OCI-LY7 (cell line): Measurements from ENCODE around the gene SLC29A2. TPM values are rescaled to one million over a fixed set of nuclear protein-coding genes. Genes with fewer than 3 reads are reported as not detected.

Source experiments
- BruUV-seq: library from RNA; stranded (reverse); fragments of 400-500 nt; replicated peaks from 2 replicates; lab custom pipeline; 2021; lab: Mats Ljungman, UMichigan
- CTCF ChIA-PET: fragments of 300-600 bp; sonication (Branson Sonifier 250); formaldehyde crosslinking; loops from one replicate; lab custom pipeline; 2022; ENCODE audit warnings: antibody characterized with exemption; ENCODE audit not compliant: unreplicated experiment; lab: Charles Lee
- POLR2A ChIA-PET: fragments of 300-600 bp; sonication (Branson Sonifier 250); formaldehyde crosslinking; loops from one replicate; lab custom pipeline; 2022; ENCODE audit warnings: antibody characterized with exemption; lab: Charles Lee
- DNase-seq: peaks from one replicate; pipeline ENCODE4 v3.0.0-alpha.2; 2015; ENCODE audit warnings: low spot score
- H2AFZ ChIP-seq: fragments of 200-600 bp; sonication (generic), shearing (Covaris generic); 2 replicates; pipeline ENCODE4 v1.6.1; 2014; ENCODE audit warnings: mild to moderate bottlenecking, antibody characterized with exemption, low read length, moderate library complexity
- H3K27ac ChIP-seq: fragments of 200-600 bp; sonication (generic); 2 replicates; pipeline ENCODE4 v1.5.1; 2014; ENCODE audit warnings: mixed run types, low read depth, mild to moderate bottlenecking, moderate library complexity, low read length, inconsistent platforms; ENCODE audit not compliant: poor library complexity, severe bottlenecking
- H3K36me3 ChIP-seq: fragments of 200-600 bp; sonication (generic); 2 replicates; pipeline ENCODE4 v1.6.1; 2014; ENCODE audit warnings: mild to moderate bottlenecking, antibody characterized with exemption, low read length, moderate library complexity, mixed read lengths; ENCODE audit not compliant: insufficient read depth
- H3K4me1 ChIP-seq: fragments of 200-600 bp; sonication (generic); 2 replicates; pipeline ENCODE4 v1.5.1; 2014; ENCODE audit warnings: mild to moderate bottlenecking, low read length; ENCODE audit not compliant: insufficient read depth, poor library complexity, severe bottlenecking
- H3K4me2 ChIP-seq: fragments of 200-600 bp; sonication (generic); 2 replicates; pipeline ENCODE4 v1.6.1; 2014; ENCODE audit warnings: mild to moderate bottlenecking, low read length
- H3K4me3 ChIP-seq: fragments of 200-600 bp; sonication (generic); 2 replicates; pipeline ENCODE4 v1.5.1; 2014; ENCODE audit warnings: mild to moderate bottlenecking, low read depth, low read length; ENCODE audit not compliant: poor library complexity, severe bottlenecking
- H3K79me2 ChIP-seq: fragments of 200-600 bp; sonication (generic); 2 replicates; pipeline ENCODE4 v1.6.1; 2016; ENCODE audit warnings: low read depth, mild to moderate bottlenecking, low read length, moderate library complexity, mixed read lengths; ENCODE audit not compliant: insufficient read depth
- H3K9me2 ChIP-seq: fragments of 200-600 bp; sonication (generic); 2 replicates; pipeline ENCODE4 v1.6.1; 2016; ENCODE audit warnings: mild to moderate bottlenecking, low read length, mixed read lengths; ENCODE audit not compliant: insufficient read depth
- H3K9me3 ChIP-seq: fragments of 200-600 bp; sonication (generic); 2 replicates; pipeline ENCODE4 v1.6.1; 2014; ENCODE audit warnings: mild to moderate bottlenecking, mixed run types, low read length, mixed read lengths
- H4K20me1 ChIP-seq: fragments of 200-600 bp; sonication (generic); 2 replicates; pipeline ENCODE4 v1.6.1; 2014; ENCODE audit warnings: mild to moderate bottlenecking, antibody characterized with exemption, low read length, moderate library complexity, mixed read lengths; ENCODE audit not compliant: insufficient read depth
- CTCF ChIP-seq: fragments of 200-600 bp; sonication (generic); conservative IDR thresholded peaks from 2 replicates; pipeline ENCODE4 v1.5.1; 2014; ENCODE audit warnings: mild to moderate bottlenecking, antibody characterized with exemption, low read length, moderate library complexity, mixed read lengths
- EZH2phosphoT487 ChIP-seq: fragments of 200-600 bp; sonication (generic); IDR thresholded peaks from 2 replicates; pipeline ENCODE4 v1.6.1; 2018; ENCODE audit warnings: low read depth, borderline replicate concordance, mild to moderate bottlenecking, mixed run types, antibody characterized with exemption, low read length, moderate library complexity, mixed read lengths
- intact Hi-C: fragments of 100-400 bp; cut with micrococcal nuclease; formaldehyde crosslinking; loops from one replicate; pipeline ENCODE4 v1.10.0; 2022; ENCODE audit not compliant: unreplicated experiment
- total RNA-seq, 2 experiments: library from RNA; depleted of rRNA in 1 of 2; stranded (reverse); fragments of >200 nt in 1 of 2; shearing (Covaris generic) in 1 of 2; gene quantifications; 2 replicates each; pipeline ENCODE4 v1.2.3, GENCODE V29; 2014 to 2022

SLC29A2 gene
- total RNA-seq, 2 experiments from 2014 or later, result 33.6 to 56.4 TPM

- POLR2A ChIA-PET, result interaction anchor here (1.2 kb wide), 1 partner anchor 19 kb away, joined by 4 read pairs; no protein-coding TSS in a partner anchor
- no peaks in the 10 kb centered on the region for H4K20me1 ChIP-seq
- TF ChIP-seq CTCF (0 out of 2 replicates have a peak, but pooled peaks have one; percentile 12), EZH2phosphoT487 (no peak)
- intact Hi-C loops, result no loop called here
- CTCF ChIA-PET, result no interaction called here
- peaks cover 33% of the 10 kb centered on the region for H3K4me1 ChIP-seq
- H3K9me2 ChIP-seq, result no peaks in the 10 kb centered on the region
- H3K79me2 ChIP-seq, result no peaks in the 10 kb centered on the region
- no peaks in the 10 kb centered on the region for H3K9me3 ChIP-seq
- no peak overlapping the region for H2AFZ ChIP-seq
- H3K4me2 ChIP-seq, result no peak overlapping the region
- H3K4me3 ChIP-seq, result no peak overlapping the region
- no peak for DNase-seq
- no peak overlapping the region for H3K27ac ChIP-seq
- no TSS peak for BruUV-seq
- no peaks in the 10 kb centered on the region for H3K36me3 ChIP-seq
Measured at GRCh38 chr11:66330931-66331330, 40.6 kb downstream of the SLC29A2 start.

- intact Hi-C loops, result loop anchor here (2.0 kb wide), 1 partner anchor 40 kb away; the partner anchor contains the start of gene YIF1A
- DNase-seq, result no peak
- H3K9me2 ChIP-seq, result no peaks in the 10 kb centered on the region
- H3K27ac ChIP-seq, result no peak overlapping the region
- CTCF ChIA-PET, result interaction anchor here (0.6 to 0.9 kb wide), 2 partner anchors 9 to 17 kb away, joined by 3 to 4 read pairs; no protein-coding TSS in a partner anchor
- no peaks in the 10 kb centered on the region for H3K36me3 ChIP-seq
- no peaks in the 10 kb centered on the region for H4K20me1 ChIP-seq
- H3K79me2 ChIP-seq, result no peaks in the 10 kb centered on the region
- POLR2A ChIA-PET, result interaction anchor here (2.2 kb wide), 1 partner anchor 17 kb away, joined by 7 read pairs; no protein-coding TSS in a partner anchor
- TF ChIP-seq CTCF (no peak), EZH2phosphoT487 (no peak)
- BruUV-seq, result no TSS peak
- no peak overlapping the region for H3K4me3 ChIP-seq
- no peak overlapping the region; the same call in 1 of the 2 replicates for H2AFZ ChIP-seq
- H3K4me1 ChIP-seq, result peaks cover 46% of the 10 kb centered on the region
- no peaks in the 10 kb centered on the region for H3K9me3 ChIP-seq
- no peak overlapping the region for H3K4me2 ChIP-seq
Measured at GRCh38 chr11:66329165-66329673, 42.3 kb downstream of the SLC29A2 start.
